Panc1 (cell line): ENCODE results near the gene CYP24A1. TPM values are rescaled to one million over a fixed set of nuclear protein-coding genes. Genes with fewer than 3 reads are reported as not detected.

Experiments used
- ATAC-seq: fragments of 200-7000 bp; cut with Tn5 transposase; 2 replicates; pipeline ENCODE4 v1.9.1; 2020; ENCODE audit warnings: mild to moderate bottlenecking, moderate library complexity
- BruUV-seq: library from RNA; stranded (reverse); fragments of 400-500 nt; replicated peaks from 2 replicates; lab custom pipeline; 2021; lab: Mats Ljungman, UMichigan
- CTCF ChIA-PET: fragments of 300-600 bp; sonication (Branson Sonifier 250); formaldehyde crosslinking; loops from one replicate; lab custom pipeline; 2022; ENCODE audit warnings: antibody characterized with exemption; lab: Charles Lee
- POLR2A ChIA-PET: fragments of 300-600 bp; sonication (Branson Sonifier 250); formaldehyde crosslinking; loops from one replicate; lab custom pipeline; 2022; ENCODE audit warnings: antibody characterized with exemption; lab: Charles Lee
- DNase-seq: peaks from one replicate; pipeline ENCODE4 v3.0.0-alpha.2; 2010; ENCODE audit warnings: low read depth, low spot score
- H3K27ac ChIP-seq: 2 replicates; pipeline ENCODE4 v1.5.1; 2011; ENCODE audit warnings: mild to moderate bottlenecking, low read length, inconsistent platforms
- H3K27me3 ChIP-seq: fragments of 200-500 bp; sonication (Bioruptor generic); 2 replicates; pipeline ENCODE4 v1.6.0; 2014; ENCODE audit warnings: low read length, inconsistent platforms; ENCODE audit not compliant: control insufficient read depth, insufficient read depth
- H3K36me3 ChIP-seq: fragments of 200-500 bp; sonication (Bioruptor generic); 2 replicates; pipeline ENCODE4 v1.5.1; 2014; ENCODE audit warnings: inconsistent platforms, mild to moderate bottlenecking, low read length, moderate library complexity; ENCODE audit not compliant: control insufficient read depth, insufficient read depth
- H3K4me1 ChIP-seq: 2 replicates; pipeline ENCODE4 v1.5.1; 2011; ENCODE audit warnings: inconsistent platforms, mild to moderate bottlenecking, low read length, moderate library complexity; ENCODE audit not compliant: control insufficient read depth, insufficient read depth
- H3K4me3 ChIP-seq, 2 experiments: 2 replicates each; pipeline ENCODE4 v1.5.1; 2011 to 2012; ENCODE audit warnings: low read depth in 2 of 2, low read length in 2 of 2, mild to moderate bottlenecking in 2 of 2, inconsistent platforms in 1 of 2, moderate library complexity in 1 of 2
- H3K9me3 ChIP-seq: fragments of 200-500 bp; sonication (Bioruptor generic); 2 replicates; pipeline ENCODE4 v1.5.1; 2014; ENCODE audit warnings: low read depth, mild to moderate bottlenecking, inconsistent platforms, low read length, moderate library complexity; ENCODE audit not compliant: control insufficient read depth, insufficient read depth
- POLR2AphosphoS5 ChIP-seq: IDR thresholded peaks from 2 replicates; pipeline ENCODE4 v1.6.1; 2012; ENCODE audit warnings: mild to moderate bottlenecking, low read depth, low read length, moderate library complexity
- SIN3A ChIP-seq: IDR thresholded peaks from 2 replicates; pipeline ENCODE4 v1.6.1; 2012; ENCODE audit warnings: low read depth, mild to moderate bottlenecking, low read length, moderate library complexity, borderline replicate concordance; ENCODE audit not compliant: insufficient read depth
- TCF7L2 ChIP-seq: IDR thresholded peaks from 2 replicates; pipeline ENCODE4 v1.6.1; 2011; ENCODE audit warnings: mild to moderate bottlenecking, low read depth, low read length, inconsistent platforms
- in situ Hi-C: cut with HindIII; loops from 2 replicates; pipeline ENCODE4 v1.10.0; 2016; ENCODE audit warnings: low sequenced_read_pairs, low pct_unique_long_range_greater_than_20kb
- intact Hi-C: fragments of 100-400 bp; cut with micrococcal nuclease; formaldehyde crosslinking; loops from one replicate; pipeline ENCODE4 v1.10.0; 2022; ENCODE audit not compliant: unreplicated experiment
- total RNA-seq: library from RNA; stranded (reverse); gene quantifications from one replicate; pipeline ENCODE4 v1.2.1, GENCODE V29; 2021; ENCODE audit not compliant: unreplicated experiment
- TF ChIP-seq, protein P1 (sequence below): fragments of 450-650 bp; IDR thresholded peaks from 2 replicates; pipeline ENCODE4 v1.5.1; 2017; ENCODE audit warnings: mild to moderate bottlenecking
- TF ChIP-seq, protein P2 (sequence below), 2 experiments: IDR thresholded peaks; 2 replicates each; pipeline ENCODE4 v1.6.1; 2011 to 2012; ENCODE audit warnings: low read depth in 2 of 2, control low read depth in 1 of 2, low read length in 1 of 2, mild to moderate bottlenecking in 1 of 2, moderate library complexity in 1 of 2; ENCODE audit not compliant: insufficient read depth in 1 of 2

CYP24A1 gene
- total RNA-seq, 1 experiment from 2014 or later, result 3.0 TPM

DNA sequence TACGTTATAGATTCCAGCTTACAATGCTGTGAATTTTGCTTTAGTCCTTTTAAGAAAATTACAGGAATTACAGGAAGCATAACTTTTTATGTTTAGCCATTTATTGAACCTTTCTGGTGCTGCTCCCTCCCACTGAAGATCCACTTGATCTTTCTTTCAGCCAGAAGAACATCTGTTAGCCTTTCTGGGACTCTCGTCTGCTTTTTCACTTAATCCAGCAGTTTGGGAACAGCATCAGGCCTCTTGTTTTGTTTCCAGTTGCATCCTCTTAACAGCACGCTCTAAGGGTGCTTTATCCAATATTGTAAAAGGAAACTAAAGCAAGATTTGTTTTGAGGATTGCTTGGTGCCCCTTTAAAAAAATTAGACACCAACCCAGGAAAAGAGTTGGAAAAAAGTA lies 10.3 kb upstream of the CYP24A1 start:
- no peak for DNase-seq
- Histone ChIP-seq H3K27me3 (peaks cover 3% of the 10 kb centered on the region; the same call in 1 of the 2 replicates), H3K9me3 (no peaks in the 10 kb centered on the region), H3K4me1 (no peaks in the 10 kb centered on the region), H3K27ac (no peak overlapping the region), H3K4me3 (no peak overlapping the region), H3K36me3 (no peaks in the 10 kb centered on the region)
- CTCF ChIA-PET, result no interaction called here
- POLR2A ChIA-PET, result interaction anchor here (0.6 kb wide), 1 partner anchor 447 kb away, joined by 4 read pairs; no protein-coding TSS in a partner anchor
- intact Hi-C loops, result no loop called here
- ATAC-seq, result no peak
- BruUV-seq, result no TSS peak
- TF ChIP-seq POLR2AphosphoS5 (no peak), TCF7L2 (no peak), SIN3A (no peak)
- TF ChIP-seq, protein P1, sequence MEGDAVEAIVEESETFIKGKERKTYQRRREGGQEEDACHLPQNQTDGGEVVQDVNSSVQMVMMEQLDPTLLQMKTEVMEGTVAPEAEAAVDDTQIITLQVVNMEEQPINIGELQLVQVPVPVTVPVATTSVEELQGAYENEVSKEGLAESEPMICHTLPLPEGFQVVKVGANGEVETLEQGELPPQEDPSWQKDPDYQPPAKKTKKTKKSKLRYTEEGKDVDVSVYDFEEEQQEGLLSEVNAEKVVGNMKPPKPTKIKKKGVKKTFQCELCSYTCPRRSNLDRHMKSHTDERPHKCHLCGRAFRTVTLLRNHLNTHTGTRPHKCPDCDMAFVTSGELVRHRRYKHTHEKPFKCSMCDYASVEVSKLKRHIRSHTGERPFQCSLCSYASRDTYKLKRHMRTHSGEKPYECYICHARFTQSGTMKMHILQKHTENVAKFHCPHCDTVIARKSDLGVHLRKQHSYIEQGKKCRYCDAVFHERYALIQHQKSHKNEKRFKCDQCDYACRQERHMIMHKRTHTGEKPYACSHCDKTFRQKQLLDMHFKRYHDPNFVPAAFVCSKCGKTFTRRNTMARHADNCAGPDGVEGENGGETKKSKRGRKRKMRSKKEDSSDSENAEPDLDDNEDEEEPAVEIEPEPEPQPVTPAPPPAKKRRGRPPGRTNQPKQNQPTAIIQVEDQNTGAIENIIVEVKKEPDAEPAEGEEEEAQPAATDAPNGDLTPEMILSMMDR, result no peak
- TF ChIP-seq, protein P2, sequence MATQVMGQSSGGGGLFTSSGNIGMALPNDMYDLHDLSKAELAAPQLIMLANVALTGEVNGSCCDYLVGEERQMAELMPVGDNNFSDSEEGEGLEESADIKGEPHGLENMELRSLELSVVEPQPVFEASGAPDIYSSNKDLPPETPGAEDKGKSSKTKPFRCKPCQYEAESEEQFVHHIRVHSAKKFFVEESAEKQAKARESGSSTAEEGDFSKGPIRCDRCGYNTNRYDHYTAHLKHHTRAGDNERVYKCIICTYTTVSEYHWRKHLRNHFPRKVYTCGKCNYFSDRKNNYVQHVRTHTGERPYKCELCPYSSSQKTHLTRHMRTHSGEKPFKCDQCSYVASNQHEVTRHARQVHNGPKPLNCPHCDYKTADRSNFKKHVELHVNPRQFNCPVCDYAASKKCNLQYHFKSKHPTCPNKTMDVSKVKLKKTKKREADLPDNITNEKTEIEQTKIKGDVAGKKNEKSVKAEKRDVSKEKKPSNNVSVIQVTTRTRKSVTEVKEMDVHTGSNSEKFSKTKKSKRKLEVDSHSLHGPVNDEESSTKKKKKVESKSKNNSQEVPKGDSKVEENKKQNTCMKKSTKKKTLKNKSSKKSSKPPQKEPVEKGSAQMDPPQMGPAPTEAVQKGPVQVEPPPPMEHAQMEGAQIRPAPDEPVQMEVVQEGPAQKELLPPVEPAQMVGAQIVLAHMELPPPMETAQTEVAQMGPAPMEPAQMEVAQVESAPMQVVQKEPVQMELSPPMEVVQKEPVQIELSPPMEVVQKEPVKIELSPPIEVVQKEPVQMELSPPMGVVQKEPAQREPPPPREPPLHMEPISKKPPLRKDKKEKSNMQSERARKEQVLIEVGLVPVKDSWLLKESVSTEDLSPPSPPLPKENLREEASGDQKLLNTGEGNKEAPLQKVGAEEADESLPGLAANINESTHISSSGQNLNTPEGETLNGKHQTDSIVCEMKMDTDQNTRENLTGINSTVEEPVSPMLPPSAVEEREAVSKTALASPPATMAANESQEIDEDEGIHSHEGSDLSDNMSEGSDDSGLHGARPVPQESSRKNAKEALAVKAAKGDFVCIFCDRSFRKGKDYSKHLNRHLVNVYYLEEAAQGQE (IDR thresholded peaks at IDR 0.05; ENCODE audit: insufficient read depth in 1 of 2, low read depth in 2 of 2, low read length in 1 of 2), result no peak
- in situ Hi-C loops, result no loop called here

DNA sequence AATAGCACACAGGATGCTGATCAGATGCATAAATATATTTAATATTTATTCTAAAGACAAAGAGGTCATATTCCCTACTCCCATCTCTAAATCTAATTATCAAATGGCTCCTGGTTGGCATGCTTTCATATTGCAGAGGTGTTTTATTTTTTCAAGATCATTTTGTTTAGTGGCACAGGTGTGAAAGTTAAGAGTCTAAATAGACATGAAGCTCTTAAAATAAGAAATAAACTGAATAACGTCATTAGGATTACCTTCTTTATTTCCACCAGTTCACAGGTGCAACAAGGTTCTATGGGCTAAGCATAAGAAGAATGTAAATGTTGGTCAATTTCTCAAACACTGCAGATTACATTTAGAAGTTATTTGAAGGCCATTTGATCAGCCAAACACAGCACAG lies 7.1 kb upstream of the CYP24A1 start:
- Histone ChIP-seq H3K27ac (no peak overlapping the region), H3K4me1 (no peaks in the 10 kb centered on the region), H3K27me3 (peaks cover 3% of the 10 kb centered on the region; the same call in 1 of the 2 replicates), H3K36me3 (no peaks in the 10 kb centered on the region), H3K9me3 (no peaks in the 10 kb centered on the region), H3K4me3 (no peak overlapping the region)
- ATAC-seq, result no peak
- CTCF ChIA-PET, result interaction anchor here (1.0 kb wide), 1 partner anchor 17 kb away, joined by 3 read pairs; no protein-coding TSS in a partner anchor
- intact Hi-C loops (no loop called here), in situ Hi-C loops (no loop called here)
- BruUV-seq, result no TSS peak
- DNase-seq, result no peak
- POLR2A ChIA-PET, result no interaction called here
- TF ChIP-seq POLR2AphosphoS5 (no peak), TCF7L2 (no peak), SIN3A (no peak)
- TF ChIP-seq, protein P1, result no peak
- TF ChIP-seq, protein P2 (IDR thresholded peaks at IDR 0.05; ENCODE audit: insufficient read depth in 1 of 2, low read depth in 2 of 2, low read length in 1 of 2), result no peak
